IMR-90 (cell line): Measurements from ENCODE around the gene KRT83. TPM values are rescaled to one million over a fixed set of nuclear protein-coding genes. Genes with fewer than 3 reads are reported as not detected.

ENCODE experiments used
- ATAC-seq: fragments of 200-7000 bp; cut with Tn5 transposase; 2 replicates; pipeline ENCODE4 v1.9.1; 2020; ENCODE audit warnings: low read depth, mild to moderate bottlenecking, moderate library complexity
- BruUV-seq: library from RNA; stranded (reverse); fragments of 400-500 nt; replicated peaks from 2 replicates; lab custom pipeline; 2021; lab: Mats Ljungman, UMichigan
- CTCF ChIA-PET: fragments of 300-600 bp; formaldehyde crosslinking; extraction: SDS; loops from one replicate; lab custom pipeline; 2021; ENCODE audit warnings: antibody characterized with exemption; lab: Yijun Ruan, JAX
- POLR2A ChIA-PET: fragments of 300-600 bp; sonication (Branson Sonifier 250); formaldehyde crosslinking; loops from one replicate; lab custom pipeline; 2022; ENCODE audit warnings: antibody characterized with exemption; ENCODE audit not compliant: unreplicated experiment; lab: Charles Lee
- DNase-seq: peaks from one replicate; pipeline ENCODE4 v3.0.0; 2013
- H2AFZ ChIP-seq: replicated peaks from 2 replicates; pipeline ENCODE3; 2013; ENCODE audit warnings: low read length, mild to moderate bottlenecking; ENCODE audit not compliant: poor library complexity
- H2AK5ac ChIP-seq: 2 replicates; pipeline ENCODE4 v1.6.1; 2013; ENCODE audit warnings: low read depth, low read length, inconsistent platforms
- H2AK9ac ChIP-seq: replicated peaks from 2 replicates; pipeline ENCODE3; 2013; ENCODE audit warnings: mild to moderate bottlenecking, low read depth, low read length, moderate library complexity; ENCODE audit not compliant: poor library complexity
- H2BK120ac ChIP-seq: 2 replicates; pipeline ENCODE4 v1.6.1; 2013; ENCODE audit warnings: low read depth, low read length, inconsistent platforms
- H2BK15ac ChIP-seq: 3 replicates; pipeline ENCODE4 v1.6.1; 2013; ENCODE audit warnings: low read depth, low read length, inconsistent platforms
- H2BK20ac ChIP-seq: 2 replicates; pipeline ENCODE4 v1.6.1; 2013; ENCODE audit warnings: low read depth, mild to moderate bottlenecking, inconsistent platforms, low read length, moderate library complexity
- H2BK5ac ChIP-seq: 2 replicates; pipeline ENCODE4 v1.6.1; 2013; ENCODE audit warnings: mild to moderate bottlenecking, low read depth, low read length, inconsistent platforms; ENCODE audit not compliant: poor library complexity, severe bottlenecking
- H3K14ac ChIP-seq: replicated peaks from 2 replicates; pipeline ENCODE4 v1.6.1; 2013; ENCODE audit warnings: low read depth, low read length, inconsistent platforms
- H3K18ac ChIP-seq: 2 replicates; pipeline ENCODE4 v1.6.1; 2013; ENCODE audit warnings: low read depth, low read length, control low read depth
- H3K23ac ChIP-seq: 2 replicates; pipeline ENCODE4 v1.6.1; 2013; ENCODE audit warnings: low read depth, low read length, inconsistent platforms
- H3K27ac ChIP-seq: 2 replicates; pipeline ENCODE4 v1.5.1; 2013; ENCODE audit warnings: mild to moderate bottlenecking, control low read depth, low read length; ENCODE audit not compliant: insufficient read depth
- H3K27me3 ChIP-seq: 2 replicates; pipeline ENCODE4 v1.6.1; 2013; ENCODE audit warnings: low read length; ENCODE audit not compliant: control insufficient read depth, insufficient read depth
- H3K36me3 ChIP-seq: 2 replicates; pipeline ENCODE4 v1.6.1; 2013; ENCODE audit warnings: low read length, mixed read lengths; ENCODE audit not compliant: control insufficient read depth, insufficient read depth
- H3K4ac ChIP-seq: 2 replicates; pipeline ENCODE4 v1.6.1; 2013; ENCODE audit warnings: low read depth, low read length, inconsistent platforms
- H3K4me1 ChIP-seq: 2 replicates; pipeline ENCODE4 v1.6.1; 2013; ENCODE audit warnings: low read length, mixed read lengths; ENCODE audit not compliant: control insufficient read depth, insufficient read depth
- H3K4me2 ChIP-seq: 2 replicates; pipeline ENCODE4 v1.6.1; 2013; ENCODE audit warnings: low read depth, mild to moderate bottlenecking, control low read depth, low read length, moderate library complexity
- H3K4me3 ChIP-seq: 2 replicates; pipeline ENCODE4 v1.5.1; 2013; ENCODE audit warnings: low read depth, mild to moderate bottlenecking, control low read depth, low read length, moderate library complexity; ENCODE audit not compliant: insufficient read depth
- H3K56ac ChIP-seq: 2 replicates; pipeline ENCODE4 v1.6.1; 2013; ENCODE audit warnings: low read length, inconsistent platforms; ENCODE audit not compliant: insufficient read depth; ENCODE audit errors: extremely low read depth
- H3K79me1 ChIP-seq, 2 experiments: 2 replicates each; pipeline ENCODE4 v1.6.1; 2013; ENCODE audit warnings: low read length in 2 of 2, inconsistent platforms in 1 of 2, low read depth in 1 of 2
- H3K9ac ChIP-seq: 2 replicates; pipeline ENCODE4 v1.6.1; 2013; ENCODE audit warnings: low read depth, low read length, control low read depth
- H3K9me1 ChIP-seq: 2 replicates; pipeline ENCODE4 v1.6.1; 2013; ENCODE audit warnings: low read length, inconsistent platforms; ENCODE audit not compliant: insufficient read depth
- H3K9me3 ChIP-seq: 2 replicates; pipeline ENCODE4 v1.6.1; 2013; ENCODE audit warnings: low read length; ENCODE audit not compliant: control insufficient read depth, insufficient read depth
- H4K20me1 ChIP-seq: 2 replicates; pipeline ENCODE4 v1.6.1; 2013; ENCODE audit warnings: low read length, inconsistent platforms; ENCODE audit not compliant: insufficient read depth
- H4K5ac ChIP-seq: 2 replicates; pipeline ENCODE4 v1.6.1; 2013; ENCODE audit warnings: mild to moderate bottlenecking, low read depth, low read length, control low read depth
- H4K8ac ChIP-seq, 2 experiments: 2 replicates each; pipeline ENCODE4 v1.6.1; 2013; ENCODE audit warnings: low read depth in 2 of 2, low read length in 2 of 2, control low read depth in 1 of 2, inconsistent platforms in 1 of 2
- H4K91ac ChIP-seq: 2 replicates; pipeline ENCODE4 v1.6.1; 2013; ENCODE audit warnings: low read depth, low read length, inconsistent platforms; ENCODE audit not compliant: insufficient read depth
- BHLHE40 ChIP-seq: fragments of 150-350 bp; IDR thresholded peaks from 2 replicates; pipeline ENCODE4 v1.6.1; 2016; ENCODE audit warnings: mild to moderate bottlenecking, low read depth, low read length
- CEBPB ChIP-seq: IDR thresholded peaks from 2 replicates; pipeline ENCODE4 v1.6.1; 2012; ENCODE audit warnings: low read depth, low read length, improper control_type of control experiment
- CHD1 ChIP-seq: IDR thresholded peaks from 2 replicates; pipeline ENCODE4 v1.6.1; 2012; ENCODE audit warnings: low read depth, low read length, improper control_type of control experiment
- FOS ChIP-seq: fragments of 150-350 bp; IDR thresholded peaks from 2 replicates; pipeline ENCODE4 v1.6.1; 2016; ENCODE audit warnings: low read depth, low read length
- MAFK ChIP-seq: IDR thresholded peaks from 2 replicates; pipeline ENCODE4 v1.6.1; 2012; ENCODE audit warnings: low read depth, low read length, improper control_type of control experiment
- MAZ ChIP-seq: IDR thresholded peaks from 2 replicates; pipeline ENCODE4 v1.6.1; 2012; ENCODE audit warnings: low read depth, mild to moderate bottlenecking, low read length, improper control_type of control experiment, moderate library complexity, borderline replicate concordance
- MXI1 ChIP-seq: IDR thresholded peaks from 2 replicates; pipeline ENCODE4 v1.6.1; 2012; ENCODE audit warnings: low read depth, mild to moderate bottlenecking, low read length, moderate library complexity, borderline replicate concordance
- NFE2L2 ChIP-seq: fragments of 150-350 bp; IDR thresholded peaks from 2 replicates; pipeline ENCODE4 v1.6.1; 2016; ENCODE audit warnings: low read depth, mild to moderate bottlenecking, low read length
- POLR2A ChIP-seq: IDR thresholded peaks from 2 replicates; pipeline ENCODE4 v1.6.1; 2012; ENCODE audit warnings: mild to moderate bottlenecking, low read depth, low read length
- RAD21 ChIP-seq: IDR thresholded peaks from 2 replicates; pipeline ENCODE4 v1.6.1; 2012; ENCODE audit warnings: low read length, improper control_type of control experiment
- RCOR1 ChIP-seq: IDR thresholded peaks from 2 replicates; pipeline ENCODE4 v1.6.1; 2012; ENCODE audit warnings: mild to moderate bottlenecking, low read length, improper control_type of control experiment; ENCODE audit not compliant: insufficient replicate concordance
- RFX5 ChIP-seq: IDR thresholded peaks from 2 replicates; pipeline ENCODE4 v1.8.0; 2012; ENCODE audit warnings: low read depth, mild to moderate bottlenecking, low read length, moderate library complexity
- SMC3 ChIP-seq: fragments of 150-350 bp; IDR thresholded peaks from 2 replicates; pipeline ENCODE4 v1.6.1; 2016; ENCODE audit warnings: low read depth, mild to moderate bottlenecking, antibody characterized with exemption, low read length, moderate library complexity
- WGBS, 2 experiments: methylation state at CpG; one replicate each; pipeline versions ENCODE4 v1.1.5 to v1.1.7; 2013; ENCODE audit warnings: missing lambda C conversion rate in 2 of 2; ENCODE audit not compliant: insufficient read length in 1 of 2; ENCODE audit errors: extremely low coverage in 2 of 2; 5-methylcytosine and 5-hydroxymethylcytosine counted together
- dilution Hi-C: fragments of 300-500 bp; cut with HindIII; formaldehyde crosslinking; loops from one replicate; pipeline ENCODE4 v1.14.3; 2018; ENCODE audit warnings: low sequenced_read_pairs; ENCODE audit not compliant: unreplicated experiment
- in situ Hi-C: fragments of 300-500 bp; cut with MboI; formaldehyde crosslinking; loops from 3 replicates; pipeline ENCODE4 v1.14.3; 2019; ENCODE audit warnings: low sequenced_read_pairs, inconsistent platforms, mixed read lengths
- intact Hi-C: fragments of 100-400 bp; cut with micrococcal nuclease; formaldehyde crosslinking; loops from 2 replicates; pipeline ENCODE4 v1.10.0; 2022
- polyA plus RNA-seq, 3 experiments: library from polyadenylated mRNA; depleted of rRNA; stranded (reverse); fragments of >200 nt; gene quantifications; 2 replicates each; pipeline ENCODE4 v1.2.3, GENCODE V29; 2012; ENCODE audit warnings: low replicate concordance in 1 of 3
- total RNA-seq: library from RNA; depleted of rRNA; stranded (reverse); fragments of >200 nt; gene quantifications from 2 replicates; pipeline ENCODE4 v1.2.3, GENCODE V29; 2012
- TF ChIP-seq, protein P1 (sequence below): fragments of 150-350 bp; IDR thresholded peaks from 2 replicates; pipeline ENCODE4 v1.6.1; 2017; ENCODE audit warnings: mild to moderate bottlenecking, antibody characterized with exemption, low read length, low read depth
- TF ChIP-seq, protein P2 (sequence below): conservative IDR thresholded peaks from 2 replicates; pipeline ENCODE4 v1.5.1; 2012; ENCODE audit warnings: mild to moderate bottlenecking, low read depth, low read length, improper control_type of control experiment
- TF ChIP-seq, protein P3 (sequence below): fragments of 150-350 bp; IDR thresholded peaks from 2 replicates; pipeline ENCODE4 v1.6.1; 2016; ENCODE audit warnings: low read depth, mild to moderate bottlenecking, low read length, moderate library complexity, borderline replicate concordance

Gene KRT83
- total and polyA plus RNA-seq, 2 of the 4 experiments (the other 2 are of a cell fraction): not detected

DNA sequence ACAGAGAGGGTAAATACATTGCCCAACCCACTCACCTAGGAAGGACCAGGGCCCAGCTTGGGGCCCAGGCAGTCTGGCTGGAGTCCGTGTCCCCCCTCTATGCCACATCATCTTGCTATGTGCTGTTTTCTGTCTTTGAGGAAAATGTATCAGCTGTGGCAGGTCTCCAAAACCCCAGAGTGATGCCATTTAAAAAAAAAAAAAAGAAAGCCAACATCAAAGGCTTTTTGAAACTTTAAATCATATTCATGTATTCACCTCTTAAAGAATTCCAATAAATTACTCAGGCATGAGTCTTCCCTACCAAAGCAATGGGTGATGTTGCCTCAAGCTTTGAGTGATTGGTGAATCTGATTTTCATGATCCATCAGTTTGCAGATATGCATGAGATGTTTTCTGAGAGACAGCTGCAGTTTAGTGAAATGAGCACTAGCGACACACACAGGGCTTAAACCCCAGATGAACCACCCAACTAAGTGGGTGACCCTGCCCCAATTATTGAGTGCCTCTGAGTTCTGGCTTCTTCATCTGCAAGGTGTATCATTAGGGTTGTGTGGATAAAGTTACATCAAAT is 35.9 kb downstream of the KRT83 start:
- BruUV-seq: no TSS peak
- H3K14ac ChIP-seq: 0 out of 2 replicates have a peak overlapping the region, but pooled peaks have one; percentile 3
- no peak overlapping the region for H3K56ac ChIP-seq
- H3K27me3 ChIP-seq: no peaks in the 10 kb centered on the region
- no peak overlapping the region for H3K23ac ChIP-seq
- CTCF ChIA-PET: interaction anchor here (1.1 kb wide), 1 partner anchor 129 kb away, joined by 3 read pairs; no protein-coding TSS in a partner anchor
- dilution Hi-C loops: no loop called here
- no CpG with 5 or more reads among the region's 2 CpGs for WGBS, 2 experiments
- H2AK5ac ChIP-seq: peak overlapping the region; percentile 54; the same call in 1 of the 2 replicates
- H3K79me1 ChIP-seq: no peaks in the 10 kb centered on the region
- peak overlapping the region; percentile 39 for H2BK120ac ChIP-seq
- peaks cover 9% of the 10 kb centered on the region for H3K4me1 ChIP-seq
- H2BK15ac ChIP-seq: no peak overlapping the region
- no peak overlapping the region for H3K18ac ChIP-seq
- no peak overlapping the region for H4K8ac ChIP-seq
- peaks cover 26% of the 10 kb centered on the region for H3K9me1 ChIP-seq
- peak overlapping the region; percentile 49; the same call in 1 of the 2 replicates for H2BK20ac ChIP-seq
- H2AFZ ChIP-seq: peak overlapping the region; percentile 14
- no peak overlapping the region for H3K4ac ChIP-seq
- ATAC-seq (no peak), DNase-seq (peak; percentile 19)
- H3K4me3 ChIP-seq: no peak overlapping the region
- no peaks in the 10 kb centered on the region for H3K36me3 ChIP-seq
- H3K4me2 ChIP-seq: no peak overlapping the region
- POLR2A ChIA-PET: no interaction called here
- peaks cover 5% of the 10 kb centered on the region; the same call in 1 of the 2 replicates for H4K20me1 ChIP-seq
- in situ Hi-C loops: no loop called here
- intact Hi-C loops: loop anchor here (10.0 kb wide), 1 partner anchor 590 kb away; no protein-coding TSS in a partner anchor
- TF ChIP-seq RAD21: no peak
- TF ChIP-seq CEBPB: no peak
- TF ChIP-seq NFE2L2: no peak
- no peak for TF ChIP-seq POLR2A
- TF ChIP-seq MAZ: no peak
- TF ChIP-seq, protein P1, sequence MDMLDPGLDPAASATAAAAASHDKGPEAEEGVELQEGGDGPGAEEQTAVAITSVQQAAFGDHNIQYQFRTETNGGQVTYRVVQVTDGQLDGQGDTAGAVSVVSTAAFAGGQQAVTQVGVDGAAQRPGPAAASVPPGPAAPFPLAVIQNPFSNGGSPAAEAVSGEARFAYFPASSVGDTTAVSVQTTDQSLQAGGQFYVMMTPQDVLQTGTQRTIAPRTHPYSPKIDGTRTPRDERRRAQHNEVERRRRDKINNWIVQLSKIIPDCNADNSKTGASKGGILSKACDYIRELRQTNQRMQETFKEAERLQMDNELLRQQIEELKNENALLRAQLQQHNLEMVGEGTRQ: no peak
- no peak for TF ChIP-seq RCOR1
- TF ChIP-seq BHLHE40: no peak
- TF ChIP-seq, protein P2, sequence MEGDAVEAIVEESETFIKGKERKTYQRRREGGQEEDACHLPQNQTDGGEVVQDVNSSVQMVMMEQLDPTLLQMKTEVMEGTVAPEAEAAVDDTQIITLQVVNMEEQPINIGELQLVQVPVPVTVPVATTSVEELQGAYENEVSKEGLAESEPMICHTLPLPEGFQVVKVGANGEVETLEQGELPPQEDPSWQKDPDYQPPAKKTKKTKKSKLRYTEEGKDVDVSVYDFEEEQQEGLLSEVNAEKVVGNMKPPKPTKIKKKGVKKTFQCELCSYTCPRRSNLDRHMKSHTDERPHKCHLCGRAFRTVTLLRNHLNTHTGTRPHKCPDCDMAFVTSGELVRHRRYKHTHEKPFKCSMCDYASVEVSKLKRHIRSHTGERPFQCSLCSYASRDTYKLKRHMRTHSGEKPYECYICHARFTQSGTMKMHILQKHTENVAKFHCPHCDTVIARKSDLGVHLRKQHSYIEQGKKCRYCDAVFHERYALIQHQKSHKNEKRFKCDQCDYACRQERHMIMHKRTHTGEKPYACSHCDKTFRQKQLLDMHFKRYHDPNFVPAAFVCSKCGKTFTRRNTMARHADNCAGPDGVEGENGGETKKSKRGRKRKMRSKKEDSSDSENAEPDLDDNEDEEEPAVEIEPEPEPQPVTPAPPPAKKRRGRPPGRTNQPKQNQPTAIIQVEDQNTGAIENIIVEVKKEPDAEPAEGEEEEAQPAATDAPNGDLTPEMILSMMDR: no peak
- no peak for TF ChIP-seq SMC3
- no peak for TF ChIP-seq MAFK
- TF ChIP-seq CHD1: no peak
- TF ChIP-seq FOS: no peak
- no peak for TF ChIP-seq MXI1
- TF ChIP-seq RFX5: no peak
- TF ChIP-seq, protein P3, sequence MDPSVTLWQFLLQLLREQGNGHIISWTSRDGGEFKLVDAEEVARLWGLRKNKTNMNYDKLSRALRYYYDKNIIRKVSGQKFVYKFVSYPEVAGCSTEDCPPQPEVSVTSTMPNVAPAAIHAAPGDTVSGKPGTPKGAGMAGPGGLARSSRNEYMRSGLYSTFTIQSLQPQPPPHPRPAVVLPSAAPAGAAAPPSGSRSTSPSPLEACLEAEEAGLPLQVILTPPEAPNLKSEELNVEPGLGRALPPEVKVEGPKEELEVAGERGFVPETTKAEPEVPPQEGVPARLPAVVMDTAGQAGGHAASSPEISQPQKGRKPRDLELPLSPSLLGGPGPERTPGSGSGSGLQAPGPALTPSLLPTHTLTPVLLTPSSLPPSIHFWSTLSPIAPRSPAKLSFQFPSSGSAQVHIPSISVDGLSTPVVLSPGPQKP: no peak
- H3K9ac ChIP-seq: no peak overlapping the region
- no peak overlapping the region for H3K27ac ChIP-seq
- no peak overlapping the region for H2BK5ac ChIP-seq
- H3K9me3 ChIP-seq: no peaks in the 10 kb centered on the region
- no peak overlapping the region for H4K5ac ChIP-seq
- no peak overlapping the region for H4K91ac ChIP-seq
- H2AK9ac ChIP-seq: no peak overlapping the region
